Adipocyte (in vitro differentiated cells): Measurements from ENCODE around the gene AGBL1.
"Not testable (repeated sequence)": the region's sequence is repeated elsewhere in the genome, so short reads cannot be mapped to it uniquely, and the experiment has no call there.

ENCODE experiments used
- DNase-seq: peaks from one replicate; pipeline ENCODE4 v3.0.0-alpha.2; 2015; ENCODE audit warnings: low read depth
- H3K27me3 ChIP-seq: replicated peaks from 2 replicates; pipeline ENCODE4 v1.7.0; 2013; ENCODE audit warnings: mild to moderate bottlenecking, low read length, moderate library complexity; ENCODE audit not compliant: control insufficient read depth, insufficient read depth
- H3K36me3 ChIP-seq: 2 replicates; pipeline ENCODE4 v1.7.0; 2013; ENCODE audit warnings: low read length, mild to moderate bottlenecking, moderate library complexity; ENCODE audit not compliant: control insufficient read depth, insufficient read depth, severe bottlenecking
- H3K4me1 ChIP-seq: 2 replicates; pipeline ENCODE4 v1.7.0; 2013; ENCODE audit warnings: mild to moderate bottlenecking, low read length, moderate library complexity; ENCODE audit not compliant: control insufficient read depth, insufficient read depth
- H3K4me3 ChIP-seq: 2 replicates; pipeline ENCODE4 v1.7.0; 2013; ENCODE audit warnings: mild to moderate bottlenecking, low read length, moderate library complexity
- H3K9ac ChIP-seq: 2 replicates; pipeline ENCODE4 v1.7.0; 2013; ENCODE audit warnings: mild to moderate bottlenecking, low read length, moderate library complexity
- H3K9me3 ChIP-seq: 2 replicates; pipeline ENCODE4 v1.7.0; 2013; ENCODE audit warnings: mild to moderate bottlenecking, low read length, moderate library complexity; ENCODE audit not compliant: control insufficient read depth

Gene AGBL1

GRCh38 chr15:86413191-86413590, 333.5 kb downstream of the AGBL1 start:
- no peak for DNase-seq
- H3K9ac ChIP-seq: no peak overlapping the region

GRCh38 chr15:86425746-86426145, 346.1 kb downstream of the AGBL1 start:
- Histone ChIP-seq H3K4me3 (no peak overlapping the region), H3K9ac (no peak overlapping the region), H3K27me3 (no peaks in the 10 kb centered on the region), H3K9me3 (peaks cover 9% of the 10 kb centered on the region), H3K4me1 (no peaks in the 10 kb centered on the region), H3K36me3 (no peaks in the 10 kb centered on the region)
- DNase-seq: no peak

More at GRCh38 chr15:86413191-86413590, 333.5 kb downstream of the AGBL1 start:
- Histone ChIP-seq H3K36me3 (no peaks in the 10 kb centered on the region), H3K4me1 (no peaks in the 10 kb centered on the region), H3K4me3 (no peak overlapping the region), H3K27me3 (no peaks in the 10 kb centered on the region), H3K9me3 (no peaks in the 10 kb centered on the region)

- H3K9me3 ChIP-seq: no peaks in the 10 kb centered on the region
- no peaks in the 10 kb centered on the region for H3K36me3 ChIP-seq
- H3K4me3 ChIP-seq: no peak overlapping the region
- DNase-seq: no peak
- H3K9ac ChIP-seq: no peak overlapping the region
- H3K27me3 ChIP-seq: no peaks in the 10 kb centered on the region
- no peaks in the 10 kb centered on the region for H3K4me1 ChIP-seq
Measured at GRCh38 chr15:86432861-86433260, 353.2 kb downstream of the AGBL1 start.

- H3K9me3 ChIP-seq: no peaks in the 10 kb centered on the region
- no peaks in the 10 kb centered on the region for H3K36me3 ChIP-seq
- H3K27me3 ChIP-seq: no peaks in the 10 kb centered on the region
- no peak overlapping the region for H3K4me3 ChIP-seq
- DNase-seq: no peak
- no peak overlapping the region for H3K9ac ChIP-seq
- H3K4me1 ChIP-seq: no peaks in the 10 kb centered on the region
Measured at GRCh38 chr15:86433983-86434382, 354.3 kb downstream of the AGBL1 start.

- DNase-seq: no peak
- no peaks in the 10 kb centered on the region for H3K27me3 ChIP-seq
- no peak overlapping the region for H3K9ac ChIP-seq
- H3K9me3 ChIP-seq: no peaks in the 10 kb centered on the region
- no peaks in the 10 kb centered on the region for H3K4me1 ChIP-seq
- no peaks in the 10 kb centered on the region for H3K36me3 ChIP-seq
- H3K4me3 ChIP-seq: no peak overlapping the region
Measured at GRCh38 chr15:86439614-86440013, 359.9 kb downstream of the AGBL1 start.

GRCh38 chr15:86444527-86444926, 364.9 kb downstream of the AGBL1 start:
- Histone ChIP-seq H3K4me1 (no peaks in the 10 kb centered on the region), H3K9ac (no peak overlapping the region), H3K27me3 (no peaks in the 10 kb centered on the region), H3K4me3 (no peak overlapping the region), H3K36me3 (no peaks in the 10 kb centered on the region), H3K9me3 (no peaks in the 10 kb centered on the region)
- no peak for DNase-seq

- H3K9me3 ChIP-seq: no peaks in the 10 kb centered on the region
- H3K4me1 ChIP-seq: no peaks in the 10 kb centered on the region
- H3K36me3 ChIP-seq: no peaks in the 10 kb centered on the region
- H3K9ac ChIP-seq: no peak overlapping the region
- no peaks in the 10 kb centered on the region for H3K27me3 ChIP-seq
- DNase-seq: no peak
- no peak overlapping the region for H3K4me3 ChIP-seq
Measured at GRCh38 chr15:86445579-86446252, 366.0 kb downstream of the AGBL1 start.

GRCh38 chr15:86446253-86446640, 366.6 kb downstream of the AGBL1 start:
- Histone ChIP-seq H3K9me3 (peaks cover 3% of the 10 kb centered on the region), H3K4me1 (no peaks in the 10 kb centered on the region), H3K9ac (no peak overlapping the region), H3K27me3 (no peaks in the 10 kb centered on the region), H3K36me3 (no peaks in the 10 kb centered on the region), H3K4me3 (no peak overlapping the region)
- DNase-seq: no peak

GRCh38 chr15:86465470-86466039, 385.9 kb downstream of the AGBL1 start:
- not testable (repeated sequence) for H3K36me3 ChIP-seq, H3K4me1 ChIP-seq, DNase-seq, H3K9me3 ChIP-seq, H3K27me3 ChIP-seq, H3K9ac ChIP-seq, H3K4me3 ChIP-seq

- Histone ChIP-seq H3K9ac (no peak overlapping the region), H3K4me1 (no peaks in the 10 kb centered on the region), H3K36me3 (no peaks in the 10 kb centered on the region), H3K4me3 (no peak overlapping the region), H3K9me3 (no peaks in the 10 kb centered on the region), H3K27me3 (no peaks in the 10 kb centered on the region)
- no peak for DNase-seq
Measured at GRCh38 chr15:86481720-86482119, 402.0 kb downstream of the AGBL1 start.

GRCh38 chr15:86483936-86484335, 404.3 kb downstream of the AGBL1 start:
- Histone ChIP-seq H3K4me1 (no peaks in the 10 kb centered on the region), H3K9ac (no peak overlapping the region), H3K36me3 (no peaks in the 10 kb centered on the region), H3K9me3 (no peaks in the 10 kb centered on the region), H3K4me3 (no peak overlapping the region), H3K27me3 (no peaks in the 10 kb centered on the region)
- DNase-seq: no peak

GRCh38 chr15:86488046-86488445, 408.4 kb downstream of the AGBL1 start:
- no peak for DNase-seq
- Histone ChIP-seq H3K27me3 (no peaks in the 10 kb centered on the region), H3K4me1 (no peaks in the 10 kb centered on the region), H3K4me3 (no peak overlapping the region), H3K9me3 (no peaks in the 10 kb centered on the region), H3K9ac (no peak overlapping the region), H3K36me3 (no peaks in the 10 kb centered on the region)
